Measurements from ENCODE around the gene DYRK1B. TPM values are rescaled to one million over a fixed set of nuclear protein-coding genes. Genes with fewer than 3 reads are reported as not detected.
A peak's percentile ranks its signal among the peaks of the same experiment; 100 is the strongest.

Gene DYRK1B
- total RNA-seq, 4 donors from 2014 or later, result 9.3 to 19.4 (median 15.4) TPM

DNA sequence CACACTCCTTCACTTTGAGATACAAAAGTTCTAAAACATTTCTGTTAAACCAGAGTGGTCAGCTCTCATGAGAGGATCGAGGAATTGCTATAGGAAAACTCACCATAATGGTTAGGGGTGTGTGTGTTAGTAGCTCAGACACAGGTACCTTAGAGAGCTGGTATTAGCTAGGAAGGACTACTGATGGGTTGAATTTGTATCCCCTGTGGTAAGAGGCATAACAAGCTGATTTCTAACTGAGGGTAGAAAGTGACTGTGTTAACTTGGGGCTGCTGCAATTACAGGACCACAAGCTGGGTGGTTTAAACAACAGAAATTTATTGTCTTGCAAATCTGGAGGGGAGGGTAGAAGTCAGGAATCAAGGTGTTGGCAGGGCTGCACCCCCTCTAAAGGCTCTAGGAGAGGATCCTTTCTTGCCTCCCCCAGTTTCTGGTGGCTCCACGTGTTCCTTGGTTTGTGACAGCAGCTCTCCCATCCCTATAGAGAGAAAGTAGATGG, 37.9 kb downstream of the DYRK1B start:
- Histone ChIP-seq H3K27me3 (peaks cover 0 to 5% (median 0%) of the 10 kb centered on the region in 4 donors), H3K36me3 (no peaks in the 10 kb centered on the region), H3K4me1 (peaks cover 0 to 6% (median 3%) of the 10 kb centered on the region in 4 donors), H3K9me3 (no peaks in the 10 kb centered on the region), H3K27ac (replicated peaks in 1 of 4) (no peak overlapping the region), H3K4me3 (no peak overlapping the region)
- DNase-seq (ENCODE audit: extremely low spot score), result no peak
- intact Hi-C loops (cut with DNase I), result loop anchor here (5.0 kb wide), 1 partner anchor 426 kb away; no protein-coding TSS in a partner anchor
- WGBS, result 26% methylated on average over 2 of the region's 2 CpGs
- TF ChIP-seq POLR2A (IDR thresholded peaks at IDR 0.05; ENCODE audit: low read depth), result no peak
- no peak for TF ChIP-seq EP300 (IDR thresholded peaks at IDR 0.05)
- TF ChIP-seq, protein P1, sequence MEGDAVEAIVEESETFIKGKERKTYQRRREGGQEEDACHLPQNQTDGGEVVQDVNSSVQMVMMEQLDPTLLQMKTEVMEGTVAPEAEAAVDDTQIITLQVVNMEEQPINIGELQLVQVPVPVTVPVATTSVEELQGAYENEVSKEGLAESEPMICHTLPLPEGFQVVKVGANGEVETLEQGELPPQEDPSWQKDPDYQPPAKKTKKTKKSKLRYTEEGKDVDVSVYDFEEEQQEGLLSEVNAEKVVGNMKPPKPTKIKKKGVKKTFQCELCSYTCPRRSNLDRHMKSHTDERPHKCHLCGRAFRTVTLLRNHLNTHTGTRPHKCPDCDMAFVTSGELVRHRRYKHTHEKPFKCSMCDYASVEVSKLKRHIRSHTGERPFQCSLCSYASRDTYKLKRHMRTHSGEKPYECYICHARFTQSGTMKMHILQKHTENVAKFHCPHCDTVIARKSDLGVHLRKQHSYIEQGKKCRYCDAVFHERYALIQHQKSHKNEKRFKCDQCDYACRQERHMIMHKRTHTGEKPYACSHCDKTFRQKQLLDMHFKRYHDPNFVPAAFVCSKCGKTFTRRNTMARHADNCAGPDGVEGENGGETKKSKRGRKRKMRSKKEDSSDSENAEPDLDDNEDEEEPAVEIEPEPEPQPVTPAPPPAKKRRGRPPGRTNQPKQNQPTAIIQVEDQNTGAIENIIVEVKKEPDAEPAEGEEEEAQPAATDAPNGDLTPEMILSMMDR (IDR thresholded peaks at IDR 0.05), result no peak
- TF ChIP-seq POLR2AphosphoS5 (IDR thresholded peaks at IDR 0.05), result no peak

DNA sequence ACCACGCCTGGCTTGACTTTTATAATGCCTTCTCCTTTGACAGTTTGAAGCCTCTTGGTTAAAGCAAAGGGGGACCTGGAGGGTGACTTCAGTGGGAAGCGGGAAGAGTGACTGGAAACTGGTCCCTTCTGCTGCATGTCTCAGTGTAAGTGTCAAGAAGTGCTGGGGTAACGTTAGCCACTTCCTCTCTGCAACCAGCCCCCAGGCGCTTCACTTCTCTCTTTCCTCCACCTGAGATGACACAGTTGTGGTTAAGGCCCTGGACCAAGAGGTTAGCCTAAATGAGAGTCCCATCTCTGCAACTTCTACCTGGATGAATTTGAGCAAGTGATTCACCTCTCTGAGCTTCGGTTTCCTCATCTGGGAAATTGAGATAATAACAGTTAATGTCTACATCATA, 39.0 kb downstream of the DYRK1B start:
- intact Hi-C loops (cut with DNase I), result loop anchor here (5.0 kb wide), 1 partner anchor 427 kb away; no protein-coding TSS in a partner anchor
- WGBS, result 71% methylated on average over 5 of the region's 5 CpGs
- Histone ChIP-seq H3K9me3 (no peaks in the 10 kb centered on the region), H3K36me3 (no peaks in the 10 kb centered on the region), H3K27ac (replicated peaks in 1 of 4) (no peak overlapping the region), H3K4me1 (peaks cover 0 to 6% (median 3%) of the 10 kb centered on the region in 4 donors), H3K27me3 (peaks cover 0 to 5% (median 0%) of the 10 kb centered on the region in 4 donors), H3K4me3 (no peak overlapping the region)
- DNase-seq (ENCODE audit: extremely low spot score), result no peak
- TF ChIP-seq, protein P1 (IDR thresholded peaks at IDR 0.05), result no peak
- TF ChIP-seq POLR2AphosphoS5 (IDR thresholded peaks at IDR 0.05) (no peak), POLR2A (IDR thresholded peaks at IDR 0.05; ENCODE audit: low read depth) (no peak), EP300 (IDR thresholded peaks at IDR 0.05) (no peak)

DNA sequence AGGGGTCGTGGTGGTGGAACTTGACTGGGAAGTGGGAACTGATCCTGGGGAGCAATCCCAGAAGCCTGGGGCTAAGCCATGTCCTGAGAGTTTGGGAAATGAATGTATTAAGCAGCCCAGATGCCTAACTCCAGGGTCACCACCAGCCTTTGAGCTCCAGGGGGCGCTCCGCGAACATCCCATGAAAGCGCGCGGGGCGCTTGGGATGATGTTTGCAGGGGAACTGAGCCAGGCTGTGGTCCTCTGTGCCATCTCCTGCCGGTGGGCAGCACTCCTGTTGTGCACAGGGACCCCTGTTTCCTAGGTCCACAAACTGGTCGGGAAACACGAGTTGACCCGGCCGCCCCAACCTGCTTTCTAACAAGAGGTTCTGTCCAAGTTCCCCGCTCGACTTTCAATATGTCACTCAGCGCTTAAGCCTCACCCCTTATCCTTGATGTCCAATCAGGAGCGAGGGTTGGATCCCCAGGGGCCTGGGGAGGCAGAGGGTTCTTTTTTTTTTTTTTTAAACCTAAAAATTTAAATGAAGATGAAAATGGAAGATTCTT, 40.9 kb downstream of the DYRK1B start:
- peaks cover 0 to 6% (median 3%) of the 10 kb centered on the region in 4 donors for H3K4me1 ChIP-seq
- peak; percentile 94 for DNase-seq (ENCODE audit: extremely low spot score)
- whole genome bisulfite sequencing, result 0% methylated on average over 9 of the region's 17 CpGs
- no peaks in the 10 kb centered on the region for H3K36me3 ChIP-seq
- H3K27me3 ChIP-seq, result peaks cover 0 to 10% (median 0%) of the 10 kb centered on the region in 4 donors
- peak overlapping the region; percentile 46 to 61 (median 51) for H3K4me3 ChIP-seq
- TF ChIP-seq POLR2AphosphoS5 (IDR thresholded peaks at IDR 0.05) (peak in 1 of 2 donors; percentile 53), EP300 (IDR thresholded peaks at IDR 0.05) (no peak)
- TF ChIP-seq, protein P1 (IDR thresholded peaks at IDR 0.05), result peak; percentile 87 to 92 (median 87)
- H3K9me3 ChIP-seq, result peaks cover 0 to 10% (median 3%) of the 10 kb centered on the region in 4 donors
- intact Hi-C loops (cut with DNase I), result loop anchor here (2.0 kb wide), 2 partner anchors 52 to 176 kb away; no protein-coding TSS in a partner anchor
- H3K27ac ChIP-seq (replicated peaks in 1 of 4), result no peak overlapping the region

DNA sequence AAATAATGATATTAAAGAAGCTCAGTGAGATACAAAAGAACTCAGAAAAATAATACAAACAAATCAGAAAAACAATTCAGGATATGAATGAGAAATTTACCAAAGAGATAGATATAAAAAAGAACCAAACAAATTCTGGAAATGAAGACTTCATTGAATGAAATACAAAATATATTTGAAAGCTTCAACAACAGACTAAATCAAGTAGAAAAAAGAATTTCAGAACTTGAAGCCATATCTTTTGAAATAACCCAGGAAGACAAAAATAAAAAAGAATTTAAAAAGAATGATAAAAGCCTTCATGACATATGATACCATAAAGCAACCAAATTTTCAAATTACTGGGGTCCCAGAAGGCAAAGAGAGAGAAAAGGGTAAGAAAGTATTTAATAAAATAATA, 45.7 kb downstream of the DYRK1B start:
- Histone ChIP-seq H3K9me3 (peaks cover 0 to 19% (median 12%) of the 10 kb centered on the region in 4 donors), H3K27ac (replicated peaks in 1 of 4) (no peak overlapping the region), H3K4me1 (peaks cover 0 to 5% (median 2%) of the 10 kb centered on the region in 4 donors), H3K27me3 (peaks cover 0 to 25% (median 0%) of the 10 kb centered on the region in 4 donors), H3K36me3 (no peaks in the 10 kb centered on the region), H3K4me3 (no peak overlapping the region)
- DNase-seq (ENCODE audit: extremely low spot score), result no peak
- TF ChIP-seq EP300 (IDR thresholded peaks at IDR 0.05) (no peak), POLR2A (IDR thresholded peaks at IDR 0.05; ENCODE audit: low read depth) (no peak), POLR2AphosphoS5 (IDR thresholded peaks at IDR 0.05) (no peak)
- TF ChIP-seq, protein P1 (IDR thresholded peaks at IDR 0.05), result no peak
- intact Hi-C loops (cut with DNase I), result no loop called here
